ENCODE results near the gene NVL.
"Not testable (repeated sequence)": the region's sequence is repeated elsewhere in the genome, so short reads cannot be mapped to it uniquely, and the experiment has no call there.

The NVL gene

DNA sequence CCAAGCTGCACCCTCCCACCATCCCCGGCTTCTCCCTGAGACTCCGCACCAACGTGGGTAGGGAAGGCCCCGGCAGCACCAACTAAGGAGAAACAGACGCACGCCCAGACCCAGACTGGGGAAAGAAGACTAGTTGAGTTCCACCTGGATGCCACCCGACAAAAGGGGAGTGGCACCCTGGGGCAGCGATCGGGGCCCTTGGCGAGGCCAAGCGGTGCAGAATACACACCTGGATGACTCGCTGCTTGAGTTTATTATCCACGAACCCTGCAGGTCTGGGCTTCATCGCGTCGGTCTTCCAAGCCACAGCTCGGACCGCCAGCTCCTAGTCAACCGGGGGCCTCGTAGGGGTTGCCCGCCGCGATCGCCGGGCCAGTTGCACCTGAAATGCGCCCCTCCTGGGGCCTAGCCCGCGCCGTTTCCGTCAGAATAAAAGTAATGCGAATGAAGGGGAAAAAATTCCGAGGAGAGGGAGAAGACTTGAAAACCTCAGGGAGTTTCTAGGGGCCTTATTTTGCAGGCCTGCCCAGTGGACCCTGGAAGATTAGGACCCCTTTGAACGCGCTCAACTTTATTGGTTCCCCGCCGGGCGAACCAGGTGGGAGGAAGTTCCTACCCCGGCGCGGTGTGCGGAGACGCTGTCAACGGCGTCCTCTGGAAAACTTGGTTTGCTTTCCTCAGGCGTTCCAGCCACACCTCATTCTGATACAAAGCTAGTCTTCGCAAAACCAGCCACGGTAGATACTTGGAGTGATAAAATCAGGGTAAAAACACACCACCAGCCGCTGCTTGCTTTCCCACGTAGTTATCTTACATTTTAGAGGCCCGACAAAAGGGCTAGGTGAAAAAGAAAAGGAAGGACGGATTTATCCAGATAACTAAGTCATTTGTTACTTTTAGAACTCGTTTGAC lies at the start of gene NVL:
NVL (minus strand) TSS at position 331 of the 912 bp plus-strand sequence; CDS start at position 286, 45 bp downstream.
- peak; percentile 77 for DNase-seq (ENCODE audit: low read depth)

DNA sequence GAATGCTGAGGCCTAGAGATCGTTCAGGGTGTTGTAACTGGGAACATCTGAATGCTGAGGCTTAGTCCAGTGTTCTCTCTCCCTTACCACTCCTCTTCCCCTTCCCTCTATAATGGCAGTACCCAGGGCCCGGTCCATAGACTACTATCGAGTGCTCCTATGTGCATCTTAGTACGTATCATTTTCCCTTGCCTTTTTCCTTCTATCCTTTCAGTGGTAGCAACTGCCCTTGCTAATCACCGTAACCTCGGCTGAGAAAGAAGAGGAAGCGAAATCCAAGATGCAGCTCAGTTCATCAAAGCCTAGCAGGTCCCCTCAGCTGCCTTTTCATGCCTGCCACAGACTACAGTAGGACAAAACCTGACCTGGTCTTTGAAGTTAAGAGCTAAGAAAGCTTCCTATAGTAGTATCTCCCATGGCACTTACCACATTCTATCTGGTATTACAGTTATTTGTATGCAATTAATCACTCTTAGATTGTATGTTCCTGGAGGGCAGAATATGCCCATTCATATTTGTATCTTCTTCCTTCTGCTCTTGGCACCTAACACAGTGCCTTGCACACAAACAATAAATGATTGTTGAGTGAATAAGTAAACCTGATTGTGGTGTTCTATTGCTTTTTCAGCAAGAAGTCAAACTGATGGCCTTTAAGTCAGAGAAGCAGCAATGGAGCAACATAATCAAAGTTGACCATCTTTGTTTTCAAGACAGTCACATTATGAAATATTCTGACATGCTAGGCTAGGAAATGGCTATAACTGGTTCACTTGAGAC lies 49.1 kb upstream of the NVL start:
- DNase-seq (ENCODE audit: low read depth), result no peak

DNA sequence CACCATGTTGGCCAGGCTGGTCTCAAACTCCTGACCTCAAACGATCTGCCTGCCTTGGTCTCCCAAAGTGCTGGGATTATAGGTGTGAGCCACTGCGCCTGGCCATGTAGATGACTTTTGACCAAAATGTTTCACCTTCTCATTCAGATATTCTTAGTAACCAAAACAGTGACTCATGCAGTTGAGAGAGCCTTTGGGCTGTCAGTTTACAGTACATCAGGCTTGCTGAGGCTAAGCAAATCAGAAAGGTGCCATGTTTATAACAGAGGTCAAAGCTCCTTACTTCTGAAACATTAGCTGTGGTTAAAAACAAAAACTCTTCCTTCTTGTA lies 47.7 kb upstream of the NVL start:
- no peak for DNase-seq (ENCODE audit: low read depth)

DNA sequence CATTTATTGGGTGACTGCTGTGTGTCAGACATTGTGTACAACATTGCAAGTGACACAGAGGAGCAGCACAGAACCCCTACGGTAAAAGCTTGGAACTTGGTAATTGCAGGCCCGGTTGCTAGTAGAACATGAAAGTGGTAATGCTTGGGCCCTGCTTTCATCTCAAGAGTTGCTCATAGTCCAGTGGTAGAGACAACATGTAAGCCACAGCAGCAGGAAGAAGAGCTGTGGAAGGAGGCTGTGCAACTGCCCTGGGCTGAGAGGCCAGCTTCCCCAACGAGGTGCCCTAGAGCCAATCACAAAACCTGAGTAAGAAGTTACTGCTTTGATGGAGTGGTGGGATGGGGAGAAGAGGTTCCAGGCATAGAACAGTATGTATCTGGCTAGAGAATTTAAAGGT lies 45.1 kb upstream of the NVL start:
- DNase-seq (ENCODE audit: low read depth), result no peak

DNA sequence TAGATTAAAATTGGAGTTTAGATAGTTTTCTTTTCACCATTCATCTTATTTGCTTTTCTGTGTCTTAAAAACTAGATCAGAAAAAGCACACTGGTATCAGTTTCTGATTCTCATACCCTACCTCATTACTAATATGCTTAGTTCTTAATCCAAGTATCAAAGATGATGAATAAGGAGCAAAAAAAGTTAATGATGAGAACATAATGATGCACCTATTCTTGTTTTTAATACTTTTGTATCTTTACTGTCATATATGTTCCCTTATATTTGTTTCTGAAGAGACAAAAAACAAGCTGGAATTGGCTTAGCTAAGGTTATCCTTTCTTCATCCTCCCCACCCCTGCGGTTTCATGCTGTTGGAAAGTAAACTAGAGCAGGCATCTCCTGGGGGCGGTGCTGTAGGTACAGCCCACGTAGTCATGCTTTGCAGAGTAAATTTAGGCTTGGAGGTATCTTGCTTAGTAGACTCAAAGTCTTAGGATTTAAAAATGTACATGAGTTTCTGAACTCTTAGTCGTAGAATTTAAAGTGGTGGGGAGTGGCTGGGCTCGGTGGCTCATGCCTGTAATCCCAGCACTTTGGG lies 43.1 kb upstream of the NVL start:
- DNase-seq (ENCODE audit: low read depth), result no peak

DNA sequence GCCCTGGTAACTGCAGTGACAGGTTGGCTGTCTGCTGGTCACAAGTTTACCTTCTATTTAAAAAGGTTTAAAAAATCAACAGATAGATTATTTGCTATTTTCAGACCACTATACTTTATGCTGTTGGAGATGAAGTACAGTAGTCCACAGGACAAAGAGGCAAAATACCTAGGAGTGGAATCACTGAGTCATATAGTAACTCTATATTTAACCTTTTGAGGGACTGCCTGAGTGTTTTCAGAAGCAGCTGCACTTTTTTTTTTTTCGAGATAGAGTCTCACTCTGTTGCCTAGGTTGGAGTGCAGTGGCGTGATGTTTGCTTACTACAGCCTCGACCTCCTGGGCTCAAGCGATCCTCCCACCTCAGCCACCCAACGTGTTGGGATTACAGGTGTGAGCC lies 38.4 kb upstream of the NVL start:
- no peak for DNase-seq (ENCODE audit: low read depth)

DNA sequence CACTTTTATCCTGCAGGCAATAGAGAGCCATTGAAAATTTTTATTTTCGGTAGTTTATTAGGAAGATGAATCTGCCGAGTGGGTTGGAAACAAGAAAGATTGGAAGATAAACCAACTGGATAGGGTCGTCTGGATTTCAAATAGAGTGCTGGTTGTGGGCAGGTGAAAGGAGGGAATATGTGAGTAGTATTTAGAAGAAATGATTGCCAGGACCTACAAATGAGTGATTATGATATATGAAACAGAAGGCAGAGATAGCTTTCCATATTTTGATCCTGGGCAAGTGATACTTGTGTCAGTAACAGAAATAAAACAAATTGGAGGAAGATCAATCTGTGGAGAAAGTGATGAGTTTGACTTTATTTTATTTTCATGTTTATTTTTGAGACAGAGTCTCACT lies 29.2 kb upstream of the NVL start:
- no peak for DNase-seq (ENCODE audit: low read depth)

DNA sequence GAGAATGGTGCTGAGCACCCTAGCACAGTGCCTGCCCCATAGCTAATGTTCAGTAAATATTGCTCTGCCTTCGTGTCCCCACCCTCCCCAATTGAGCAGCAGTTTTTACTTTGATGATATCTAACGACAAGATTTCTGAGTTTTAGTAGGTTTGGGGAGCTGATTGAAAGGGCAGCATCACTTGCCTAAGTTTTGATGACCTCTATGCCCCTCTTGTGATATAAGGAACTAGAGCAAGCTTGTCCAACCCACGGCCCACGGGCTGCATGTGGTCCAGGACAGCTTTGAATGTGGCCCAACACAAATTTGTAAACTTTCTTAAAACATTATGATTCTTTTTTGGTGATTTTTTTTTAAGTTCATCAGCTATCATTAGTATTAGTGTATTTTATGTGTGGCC lies 28.3 kb upstream of the NVL start:
- DNase-seq (ENCODE audit: low read depth), result no peak

DNA sequence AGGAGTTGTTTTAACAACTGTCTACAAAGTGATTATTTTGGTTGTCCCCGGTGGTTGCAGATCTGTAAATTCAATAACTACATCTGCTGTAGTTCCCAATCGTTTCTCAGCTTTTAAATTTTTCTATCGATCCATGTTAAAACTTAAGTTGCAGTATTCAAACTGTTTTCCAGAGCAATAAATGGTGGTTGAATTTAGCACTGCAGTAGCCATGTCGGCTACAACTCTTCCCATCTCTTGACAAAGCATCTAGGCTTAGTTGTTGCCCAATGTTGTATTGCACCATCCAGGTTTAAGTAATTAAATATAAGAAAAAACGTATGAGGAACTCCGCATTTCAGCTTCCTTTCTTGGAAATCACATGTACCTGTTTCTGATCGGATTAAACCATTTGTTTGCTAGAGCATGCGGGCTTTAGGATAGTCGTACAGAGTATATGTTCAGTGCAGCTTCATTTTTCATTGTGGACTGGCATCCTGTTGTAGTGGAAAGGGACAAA lies 27.7 kb upstream of the NVL start:
- no peak for DNase-seq (ENCODE audit: low read depth)

DNA sequence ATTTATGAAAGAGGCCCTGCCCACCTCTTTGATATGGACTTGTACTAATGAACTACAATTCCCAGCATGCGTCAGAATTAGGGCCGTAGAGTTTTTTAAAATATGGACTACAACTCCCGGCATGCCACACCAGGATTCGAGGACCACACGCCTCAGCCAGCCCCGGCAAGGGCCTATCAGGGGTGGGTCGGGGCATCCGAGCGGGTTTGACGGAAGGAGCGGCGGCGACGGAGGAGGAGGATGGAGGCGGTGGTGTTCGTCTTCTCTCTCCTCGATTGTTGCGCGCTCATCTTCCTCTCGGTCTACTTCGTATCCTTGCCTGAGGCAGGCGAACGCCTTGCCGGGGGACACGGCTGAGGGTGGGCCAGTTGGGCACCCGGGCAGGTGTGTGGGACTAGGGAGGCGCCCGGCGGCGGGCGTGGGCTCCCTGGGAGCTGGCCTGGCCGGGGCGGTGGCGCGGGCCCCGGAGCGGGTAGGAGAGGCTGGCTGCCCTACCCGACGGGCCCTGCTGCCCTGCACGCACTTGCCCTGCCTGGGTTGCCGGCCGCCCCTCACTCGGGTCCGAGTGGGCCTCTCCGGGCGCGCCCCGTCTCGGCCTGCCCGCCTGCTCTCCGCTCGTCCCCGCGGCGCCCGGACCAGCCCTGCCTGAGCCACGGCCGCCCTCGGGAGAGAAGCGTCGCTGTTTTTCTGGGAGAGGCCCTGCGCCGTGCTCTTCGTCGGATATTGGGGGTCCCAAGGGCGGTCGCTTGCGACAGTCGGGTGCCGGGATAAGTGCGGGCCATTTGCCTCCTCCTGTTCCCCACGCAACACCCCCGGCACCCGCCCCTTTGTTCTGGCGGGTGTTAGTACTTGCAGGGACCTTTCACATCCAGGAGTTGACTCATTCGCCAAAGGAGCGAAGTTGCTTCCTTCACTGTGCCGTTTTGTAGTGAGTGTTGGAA lies 27.0 kb upstream of the NVL start, which contains the start of gene CNIH4:
CNIH4 (plus strand) TSS at position 195 of the 941 bp plus-strand sequence; CDS start at position 241, 46 bp downstream.
- DNase-seq (ENCODE audit: low read depth), result peak; percentile 86

DNA sequence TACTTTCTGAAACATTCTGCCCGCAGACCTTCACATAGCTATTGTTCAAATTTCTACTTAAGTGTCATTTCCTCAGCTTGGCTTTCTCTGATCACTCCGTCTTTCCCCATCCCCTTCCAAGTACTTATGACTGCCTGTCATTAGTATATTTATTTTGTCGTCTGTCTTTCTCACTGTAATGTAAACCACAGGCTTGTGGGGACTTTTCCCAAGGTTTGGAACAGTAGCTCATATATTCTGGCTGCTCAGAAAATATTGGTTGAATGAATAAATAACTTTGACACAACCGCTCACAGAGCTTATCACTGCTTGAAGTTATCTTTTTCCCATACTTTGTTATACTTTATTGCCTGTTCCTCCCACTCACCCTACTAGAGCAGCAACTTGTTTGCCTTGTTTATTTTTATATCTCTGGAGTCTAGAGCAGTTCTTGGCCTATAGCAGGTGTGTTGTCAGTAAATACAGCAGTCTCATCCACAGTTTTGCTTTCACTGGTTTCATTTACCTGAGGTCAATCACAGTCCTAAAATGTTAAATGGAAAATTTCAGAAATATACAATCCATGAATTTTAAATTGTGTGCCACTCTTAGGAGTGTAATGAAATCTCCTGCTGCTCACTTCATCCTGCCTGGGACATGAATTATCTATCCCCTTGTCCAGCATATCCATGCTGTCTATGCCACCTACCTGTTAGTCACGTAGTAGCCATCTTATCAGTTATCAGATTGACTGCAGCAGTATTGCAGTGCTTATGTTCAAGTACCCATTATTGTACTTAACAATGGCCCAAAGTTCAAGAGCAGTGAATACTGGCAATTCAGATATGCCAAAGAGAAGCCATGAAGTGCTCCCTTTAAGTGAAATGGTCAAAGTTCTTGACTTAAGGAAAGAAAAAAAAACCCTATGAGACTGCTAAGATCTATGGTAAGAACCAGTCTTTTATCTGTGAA lies 24.3 kb upstream of the NVL start:
- no peak for DNase-seq (ENCODE audit: low read depth)

DNA sequence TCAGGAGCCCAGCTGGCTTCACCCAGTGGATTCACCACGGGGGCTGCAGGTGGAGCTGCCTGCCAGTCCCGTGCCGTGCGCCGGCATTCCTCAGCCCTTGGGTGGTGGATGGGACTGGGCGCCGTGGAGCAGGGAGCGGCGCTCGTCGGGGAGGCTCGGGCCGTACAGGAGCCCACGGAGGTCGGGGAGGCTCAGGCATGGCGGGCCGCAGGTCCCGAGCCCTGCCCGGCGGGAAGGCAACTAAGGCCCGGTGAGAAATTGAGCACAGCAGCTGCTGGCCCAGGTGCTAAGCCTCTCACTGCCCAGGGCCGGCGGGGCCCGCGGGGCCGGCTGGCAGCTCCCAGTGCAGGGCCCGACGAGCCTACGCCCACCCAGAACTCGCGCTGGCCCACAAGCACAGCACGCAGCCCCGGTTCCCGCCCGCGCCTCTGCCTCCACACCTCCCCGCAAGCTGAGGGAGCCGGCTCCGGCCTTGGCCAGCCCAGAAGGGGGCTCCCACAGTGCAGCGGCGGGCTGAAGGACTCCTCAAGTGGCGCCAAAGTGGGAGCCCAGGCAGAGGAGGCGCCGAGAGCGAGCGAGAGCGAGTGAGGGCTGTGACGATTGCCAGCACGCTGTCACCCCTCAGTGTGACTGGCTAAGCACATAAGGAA lies 22.6 kb upstream of the NVL start:
- not testable (repeated sequence) for DNase-seq (ENCODE audit: low read depth)

DNA sequence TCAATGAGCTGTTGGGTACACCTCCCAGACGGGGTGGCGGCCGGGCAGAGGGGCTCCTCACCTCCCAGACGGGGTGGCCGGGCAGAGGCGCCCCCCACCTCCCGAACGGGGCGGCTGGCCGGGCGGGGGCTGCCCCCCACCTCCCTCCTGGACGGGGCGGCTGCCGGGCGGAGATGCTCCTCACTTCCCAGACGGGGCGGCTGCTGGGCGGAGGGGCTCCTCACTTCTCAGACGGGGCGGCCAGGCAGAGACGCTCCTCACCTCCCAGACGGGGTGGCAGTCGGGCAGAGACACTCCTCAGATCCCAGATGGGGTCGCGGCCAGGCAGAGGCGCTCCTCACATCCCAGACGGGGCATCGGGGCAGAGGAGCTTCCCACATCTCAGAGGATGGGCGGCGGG lies 19.7 kb upstream of the NVL start:
- DNase-seq (ENCODE audit: low read depth), result not testable (repeated sequence)

DNA sequence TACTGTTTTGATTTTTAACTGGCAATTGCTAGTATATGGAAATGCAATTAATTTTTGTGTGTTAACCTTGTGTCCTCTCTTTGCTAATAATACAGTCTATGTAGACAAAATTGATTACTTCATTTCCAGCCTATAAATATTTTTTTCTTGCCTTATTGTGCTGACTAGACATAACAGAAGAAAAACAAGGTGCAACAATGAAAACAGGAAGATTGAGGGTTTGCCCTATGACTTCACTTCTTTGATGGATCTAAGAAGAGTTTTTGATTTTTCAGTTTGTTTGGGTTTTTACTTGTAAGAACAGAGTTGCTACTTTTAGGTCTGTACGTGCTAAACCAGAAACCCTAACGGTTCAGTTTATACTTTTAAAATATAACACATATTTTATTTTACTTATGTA lies 18.2 kb upstream of the NVL start:
- DNase-seq (ENCODE audit: low read depth), result no peak

DNA sequence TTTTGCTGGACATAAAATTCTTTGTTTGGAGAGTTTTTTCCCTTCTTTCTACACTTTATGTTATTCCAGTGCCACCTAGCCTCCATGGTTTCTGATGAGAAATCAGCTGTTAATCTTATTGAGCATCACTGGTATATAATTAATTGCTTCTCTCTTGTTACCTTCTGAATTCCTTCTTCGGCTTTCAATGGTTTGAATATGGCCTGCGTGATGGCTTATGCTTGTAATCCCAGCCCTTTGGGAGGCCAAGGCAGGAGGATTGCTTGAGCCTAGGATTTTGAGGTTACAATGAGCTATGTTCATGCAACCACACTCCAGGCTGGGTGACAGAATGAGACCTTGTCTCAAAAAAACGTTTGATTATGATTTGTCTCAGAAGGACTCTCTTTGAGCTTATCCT lies 13.7 kb upstream of the NVL start:
- DNase-seq (ENCODE audit: low read depth), result no peak

DNA sequence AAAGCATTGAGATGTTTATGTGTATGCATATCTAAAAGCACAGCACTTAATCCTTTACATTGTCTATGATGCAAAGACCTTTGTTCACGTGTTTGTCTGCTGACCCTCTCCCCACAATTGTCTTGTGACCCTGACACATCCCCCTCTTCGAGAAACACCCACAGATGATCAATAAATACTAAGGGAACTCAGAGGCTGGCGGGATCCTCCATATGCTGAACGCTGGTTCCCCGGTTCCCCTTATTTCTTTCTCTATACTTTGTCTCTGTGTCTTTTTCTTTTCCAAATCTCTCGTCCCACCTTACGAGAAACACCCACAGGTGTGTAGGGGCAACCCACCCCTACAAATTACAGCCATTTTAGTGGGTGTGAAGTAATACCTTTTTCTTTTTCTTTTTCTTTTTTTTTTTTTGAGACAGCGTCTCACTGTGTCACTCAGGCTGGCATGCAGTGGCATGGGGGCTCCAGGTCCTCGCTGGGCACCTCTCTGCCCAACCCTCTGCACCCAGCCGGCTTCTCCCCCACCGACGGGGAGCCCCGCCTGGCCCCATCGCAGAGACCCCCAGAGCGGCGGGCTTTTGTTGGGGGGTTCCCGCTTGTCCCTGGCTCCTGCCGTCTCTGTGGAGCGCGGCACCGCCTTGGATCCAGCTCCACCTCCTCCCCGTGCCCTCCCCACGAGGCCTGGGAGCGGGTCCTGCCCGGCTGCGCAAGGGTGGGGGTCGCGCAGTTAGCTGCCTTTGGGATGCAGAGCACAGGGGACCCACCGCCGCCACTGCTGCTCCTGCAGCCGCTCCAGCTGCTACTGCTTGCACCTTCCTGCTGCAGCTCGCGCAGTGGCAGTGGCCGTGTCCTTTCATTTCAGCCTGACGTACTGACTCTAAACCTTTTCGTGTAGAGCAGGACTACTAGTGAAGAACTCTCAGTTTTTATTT lies 10.7 kb upstream of the NVL start:
- DNase-seq (ENCODE audit: low read depth), result peak; percentile 19

DNA sequence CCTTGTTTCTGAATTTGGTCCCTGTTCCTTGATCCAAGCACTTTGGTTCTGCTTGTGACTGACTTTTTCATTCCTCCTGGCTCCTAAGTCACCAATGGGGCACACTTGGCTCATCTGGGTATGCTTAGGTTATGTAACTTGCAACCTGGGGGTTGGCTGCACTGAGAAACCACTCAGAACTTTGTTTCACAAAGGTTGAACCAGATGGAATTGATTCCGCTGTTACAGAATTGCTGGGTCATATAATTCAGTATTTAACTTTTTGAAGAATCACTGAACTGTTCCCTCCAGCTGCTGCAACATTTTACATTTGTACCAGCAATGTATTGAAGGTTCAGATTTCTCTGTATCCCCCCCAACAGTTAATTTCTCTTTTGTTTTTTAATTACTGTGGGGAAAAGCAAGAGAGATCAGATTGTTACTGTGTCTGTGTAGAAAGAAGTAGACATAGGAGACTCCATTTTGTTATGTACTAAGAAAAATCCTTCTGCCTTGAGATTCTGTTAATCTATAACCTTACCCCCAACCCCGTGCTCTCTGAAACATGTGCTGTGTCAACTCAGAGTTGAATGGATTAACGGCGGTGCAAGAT lies 9.6 kb upstream of the NVL start:
- DNase-seq (ENCODE audit: low read depth), result no peak

DNA sequence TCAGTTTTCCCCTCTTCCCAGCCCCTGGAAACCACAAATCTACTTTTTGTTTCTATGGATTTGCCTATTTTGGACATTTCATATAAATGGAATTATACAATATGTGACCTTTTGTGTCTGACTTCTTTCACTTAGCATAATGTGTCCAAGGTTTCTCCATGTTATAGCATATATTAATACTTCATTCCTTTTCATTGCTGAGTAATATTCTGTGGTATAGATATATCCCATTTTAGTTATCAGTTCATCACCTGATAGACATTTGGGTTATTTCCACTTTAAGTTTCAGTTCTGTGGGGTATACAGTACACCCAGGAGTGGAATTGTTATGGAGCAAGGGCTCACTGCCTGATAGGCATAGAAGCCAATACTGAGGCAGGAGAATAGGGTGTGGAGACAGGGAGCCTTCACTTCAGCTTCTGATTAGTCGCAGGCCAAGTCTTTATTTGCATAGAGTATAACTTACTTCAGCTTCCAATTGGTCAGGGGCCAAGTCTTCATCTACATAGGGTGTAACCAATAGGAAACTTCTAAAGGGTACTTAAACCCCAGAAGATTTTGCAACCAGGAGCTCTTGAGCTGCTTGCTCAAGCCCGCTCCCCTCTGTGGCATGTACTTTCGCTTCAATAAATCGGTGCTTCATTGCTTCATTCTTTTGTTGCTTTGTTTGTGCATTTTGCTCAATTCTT lies 8.3 kb upstream of the NVL start:
- DNase-seq (ENCODE audit: low read depth), result no peak

Data from activated T-cell treated with anti-CD3 and anti-CD28 coated beads for 48 hours (primary cell).